K562 (cell line): ENCODE measurements around the gene GPR4. TPM values are rescaled to one million over a fixed set of nuclear protein-coding genes. Genes with fewer than 3 reads are reported as not detected.

ENCODE experiments used
- ATAC-seq: fragments of 200-7000 bp; cut with Tn5 transposase; 3 replicates; pipeline ENCODE4 v1.9.1; 2020; ENCODE audit warnings: moderate library complexity
- BruUV-seq: library from RNA; stranded (reverse); fragments of 400-500 nt; replicated peaks from 2 replicates; lab custom pipeline; 2021; lab: Mats Ljungman, UMichigan
- CTCF ChIA-PET: fragments of 300-600 bp; formaldehyde crosslinking; extraction: SDS; loops from one replicate; lab custom pipeline; 2021; ENCODE audit warnings: low intra/inter-chr PET ratio; lab: Yijun Ruan, JAX
- POLR2A ChIA-PET: fragments of 300-600, 350-650 bp; sonication (Branson Sonifier 250); formaldehyde crosslinking; extraction: SDS; loops from one replicate; lab custom pipeline; 2021; ENCODE audit warnings: antibody characterized with exemption, inconsistent platforms; lab: Yijun Ruan, JAX
- DNase-seq, 4 experiments: peaks; one replicate each; pipeline versions ENCODE4 v3.0.0 to v3.0.0-alpha.2; 2011 to 2018; ENCODE audit warnings: low spot score in 3 of 4, mixed read lengths in 3 of 4; ENCODE audit errors: extremely low read depth in 1 of 4
- FAIRE-seq: peaks from 2 replicates; lab custom pipeline; 2011; peaks lifted over from hg19 to GRCh38; lab: Jason Lieb, UNC
- H2AFZ ChIP-seq: 2 replicates; pipeline ENCODE4 v1.6.0; 2011; ENCODE audit warnings: low read depth, low read length, control low read depth, inconsistent platforms
- H3K27ac ChIP-seq: fragments of 200-600 bp; 3 replicates; pipeline ENCODE4 v1.8.0; 2011; ENCODE audit warnings: low read depth, mild to moderate bottlenecking, control low read depth, inconsistent platforms, low read length, moderate library complexity, mixed read lengths; ENCODE audit errors: extremely low read depth
- H3K27me3 ChIP-seq, 2 experiments: fragments of 300-600 bp in 1 of 2; 2 replicates in 1 of 2; 3 replicates in 1 of 2; pipeline versions ENCODE4 v1.6.0 to v1.8.0; 2011; ENCODE audit warnings: inconsistent platforms in 2 of 2, low read length in 2 of 2, mild to moderate bottlenecking in 1 of 2, mixed read lengths in 1 of 2, moderate library complexity in 1 of 2; ENCODE audit not compliant: control insufficient read depth in 2 of 2, insufficient read depth in 2 of 2
- H3K36me3 ChIP-seq: fragments of 300-600 bp; 3 replicates; pipeline ENCODE4 v1.8.0; 2011; ENCODE audit warnings: mild to moderate bottlenecking, low read length, inconsistent platforms; ENCODE audit not compliant: control insufficient read depth, insufficient read depth
- H3K4me1 ChIP-seq, 2 experiments: fragments of 200-600 bp in 1 of 2; replicated peaks in 1 of 2; 2 replicates in 1 of 2; 3 replicates in 1 of 2; pipeline versions ENCODE4 v1.5.1 to v1.8.0; 2011; ENCODE audit warnings: inconsistent platforms in 2 of 2, low read length in 2 of 2, mild to moderate bottlenecking in 1 of 2, mixed read lengths in 1 of 2, moderate library complexity in 1 of 2; ENCODE audit not compliant: control insufficient read depth in 2 of 2, insufficient read depth in 2 of 2
- H3K4me2 ChIP-seq: 2 replicates; pipeline ENCODE4 v1.6.1; 2011; ENCODE audit warnings: low read length, control low read depth, inconsistent platforms, mixed read lengths; ENCODE audit not compliant: insufficient read depth
- H3K4me3 ChIP-seq: fragments of 200-600 bp; sonication (generic), shearing (Covaris generic); 2 replicates; pipeline ENCODE4 v1.5.1; 2016; ENCODE audit warnings: control low read depth, inconsistent platforms
- H3K79me2 ChIP-seq: fragments of 200-600 bp; 3 replicates; pipeline ENCODE4 v1.8.0; 2011; ENCODE audit warnings: low read length, inconsistent platforms; ENCODE audit not compliant: control insufficient read depth, insufficient read depth
- H3K9ac ChIP-seq, 2 experiments: 2 replicates each; pipeline versions ENCODE4 v1.6.0 to v1.6.1; 2011; ENCODE audit warnings: low read depth in 2 of 2, low read length in 2 of 2, control low read depth in 1 of 2, inconsistent platforms in 1 of 2, mild to moderate bottlenecking in 1 of 2, mixed read lengths in 1 of 2; ENCODE audit not compliant: insufficient read depth in 1 of 2
- H3K9me1 ChIP-seq: one replicate; pipeline ENCODE4 v1.6.0; 2011; ENCODE audit warnings: inconsistent platforms, mild to moderate bottlenecking, low read length, moderate library complexity; ENCODE audit not compliant: control insufficient read depth, insufficient read depth
- H3K9me3 ChIP-seq: replicated peaks from 2 replicates; pipeline ENCODE4 v1.5.1; 2011; ENCODE audit warnings: low read depth, low read length, inconsistent platforms; ENCODE audit not compliant: control insufficient read depth, insufficient read depth
- H4K20me1 ChIP-seq: replicated peaks from 2 replicates; pipeline ENCODE4 v1.6.1; 2011; ENCODE audit warnings: low read length, inconsistent platforms, mixed read lengths; ENCODE audit not compliant: control insufficient read depth, insufficient read depth
- CBX8 ChIP-seq: fragments of 200-600 bp; sonication (generic); IDR thresholded peaks from 2 replicates; pipeline ENCODE4 v1.6.1; 2012; ENCODE audit warnings: borderline replicate concordance, mixed run types, low read depth, mild to moderate bottlenecking, moderate library complexity, mixed read lengths, low read length, control low read depth, inconsistent platforms; ENCODE audit not compliant: poor library complexity, severe bottlenecking; ENCODE audit errors: extremely low read depth
- CCNT2 ChIP-seq: IDR thresholded peaks from 2 replicates; pipeline ENCODE4 v1.6.1; 2011; ENCODE audit warnings: borderline replicate concordance, low read depth, mild to moderate bottlenecking, moderate library complexity, mixed read lengths, low read length; ENCODE audit not compliant: insufficient read length; ENCODE audit errors: extremely low read depth
- KDM1A ChIP-seq, 2 experiments: fragments of 450-650 bp; IDR thresholded peaks; 2 replicates each; pipeline ENCODE4 v1.6.1; 2016; ENCODE audit warnings: mild to moderate bottlenecking in 2 of 2
- MTA3 ChIP-seq: fragments of 450-650 bp; formaldehyde crosslinking; IDR thresholded peaks from 2 replicates; pipeline ENCODE4 v1.6.1; 2017; ENCODE audit warnings: mild to moderate bottlenecking, borderline replicate concordance
- NCOA2 ChIP-seq, 2 experiments: fragments of 450-650 bp; IDR thresholded peaks; 2 replicates each; pipeline ENCODE4 v1.6.1; 2018; ENCODE audit warnings: mild to moderate bottlenecking in 2 of 2, moderate library complexity in 1 of 2; ENCODE audit not compliant: partially characterized antibody in 2 of 2
- NR1H2 ChIP-seq: sonication (generic); formaldehyde crosslinking; IDR thresholded peaks from 2 replicates; pipeline ENCODE4 v1.4.0; 2020; ENCODE audit warnings: mild to moderate bottlenecking, missing genetic modification reagents
- TBP ChIP-seq: optimal IDR thresholded peaks from 2 replicates; pipeline ENCODE3; 2011; ENCODE audit warnings: low read depth, low read length, improper control_type of control experiment
- TSC22D4 ChIP-seq: fragments of 450-650 bp; IDR thresholded peaks from 2 replicates; pipeline ENCODE4 v1.6.1; 2016; ENCODE audit warnings: missing genetic modification characterization, missing biosample characterization, control low read depth
- ZNF668 ChIP-seq: fragments of 250-450 bp; sonication (Bioruptor Pico); IDR thresholded peaks from 2 replicates; pipeline ENCODE4 v1.8.0; 2022; ENCODE audit warnings: mild to moderate bottlenecking, inconsistent platforms
- WGBS: fragments of 100-300 bp; shearing (Covaris generic); methylation state at CpG from one replicate; pipeline ENCODE4 v1.1.6; 2016; ENCODE audit warnings: low coverage, mixed read lengths; ENCODE audit not compliant: insufficient coverage; ENCODE audit errors: missing lambda C conversion rate; 5-methylcytosine and 5-hydroxymethylcytosine counted together
- in situ Hi-C: fragments of 300-500 bp; cut with MboI; formaldehyde crosslinking; loops from 4 replicates; pipeline ENCODE4 v1.15.0; 2018; ENCODE audit warnings: inconsistent platforms, mixed read lengths
- intact Hi-C: fragments of 100-400 bp; cut with micrococcal nuclease; formaldehyde crosslinking; loops from 2 replicates; pipeline ENCODE4 v1.14.2; 2022
- polyA plus RNA-seq, 8 experiments: library from polyadenylated mRNA; depleted of rRNA in 4 of 8; stranded (reverse) in 5 of 8; unstranded in 3 of 8; fragments of >200 nt; fragmentation: Nextera tagmentation in 2 of 8; fragmentation: Illumina TruSeq in 1 of 8; extraction: Ambion mirVana in 2 of 8; extraction: Trizol in 1 of 8; gene quantifications; 2 replicates each; pipeline versions ENCODE4 v1.2.1 to v1.2.3, GENCODE V29; 2011 to 2014; ENCODE audit warnings: inconsistent platforms in 1 of 8, missing spikeins in 1 of 8
- total RNA-seq, 7 experiments: library from RNA; depleted of rRNA in 6 of 7; stranded (reverse); fragments of >200 nt in 6 of 7; fragmentation: Illumina TruSeq in 2 of 7; extraction: Trizol in 2 of 7; gene quantifications; 2 replicates each; pipeline versions ENCODE4 v1.2.1 to v1.2.3, GENCODE V29; 2011 to 2021; ENCODE audit warnings: low replicate concordance in 1 of 7

The GPR4 gene
- total and polyA plus RNA-seq, 9 of the 15 experiments (the other 6 are each of a cell fraction or from before 2014, with no cell fraction given) = 0.03 to 0.09 (median 0.04) TPM; not detected in 5

DNA sequence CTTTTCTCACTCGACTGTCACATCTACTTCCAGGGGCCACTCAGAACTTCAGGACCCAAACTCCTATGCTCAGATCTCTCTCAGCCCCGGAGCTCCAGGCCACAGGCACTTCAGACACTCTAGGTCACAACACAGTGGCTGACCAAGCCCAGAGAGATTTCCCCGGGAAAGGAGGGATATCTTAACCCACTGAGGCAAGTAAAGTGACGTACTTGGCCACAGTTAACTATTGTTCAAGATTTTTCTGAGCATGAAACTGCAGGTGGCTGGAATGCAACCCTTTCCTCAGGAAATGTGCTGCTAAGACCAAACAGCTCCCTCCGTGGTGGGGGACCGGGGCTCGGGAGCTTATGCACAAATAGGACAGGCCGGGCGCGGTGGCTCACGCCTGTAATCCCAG is 41.3 kb downstream of the GPR4 start:
- intact Hi-C loops (no loop called here), in situ Hi-C loops (no loop called here)
- ATAC-seq (no peak), DNase-seq (no peak), FAIRE-seq (no peak)
- Histone ChIP-seq H3K27me3 (no peaks in the 10 kb centered on the region), H2AFZ (no peak overlapping the region), H3K9ac (peak overlapping the region in 1 of 2 experiments; percentile 82; a peak in 2 of 4 replicates), H3K4me3 (no peak overlapping the region), H4K20me1 (no peaks in the 10 kb centered on the region), H3K36me3 (peaks cover 15% of the 10 kb centered on the region; the same call in 2 of the 3 replicates), H3K9me3 (no peaks in the 10 kb centered on the region), H3K4me2 (no peak overlapping the region), H3K79me2 (peaks cover 20% of the 10 kb centered on the region), H3K27ac (no peak overlapping the region), H3K4me1 (peaks cover 4 to 22% of the 10 kb centered on the region in 2 experiments; a peak in 3 of 5 replicates), H3K9me1 (peaks cover 3% of the 10 kb centered on the region)
- BruUV-seq = no TSS peak
- WGBS = 83% methylated on average over 11 of the region's 11 CpGs
- POLR2A ChIA-PET = no interaction called here
- CTCF ChIA-PET = no interaction called here
- TF ChIP-seq MTA3 (no peak), CBX8 (no peak), KDM1A (IDR thresholded peaks at IDR 0.05) (no peak), NR1H2 (CRISPR knock-in tag) (no peak), ZNF668 (CRISPR knock-in tag) (no peak), CCNT2 (no peak), TBP (no peak), NCOA2 (IDR thresholded peaks at IDR 0.05; ENCODE audit: partially characterized antibody in 2 of 2) (no peak), TSC22D4 (tag) (no peak)
